GM12878 (cell line): ENCODE data around the gene SLC26A8. TPM values are rescaled to one million over a fixed set of nuclear protein-coding genes. Genes with fewer than 3 reads are reported as not detected.

Experiments
- ATAC-seq: fragments of 200-7000 bp; cut with Tn5 transposase; 3 replicates; pipeline ENCODE4 v1.9.1; 2020; ENCODE audit warnings: mild to moderate bottlenecking, moderate library complexity
- BruUV-seq: library from RNA; stranded (reverse); fragments of 400-500 nt; replicated peaks from 2 replicates; lab custom pipeline; 2021; lab: Mats Ljungman, UMichigan
- CTCF ChIA-PET: fragments of 300-600 bp; sonication (Branson Sonifier 250); formaldehyde crosslinking; extraction: SDS; loops from one replicate; lab custom pipeline; 2021; ENCODE audit warnings: inconsistent platforms; lab: Yijun Ruan, JAX
- POLR2A ChIA-PET: fragments of 350-600 bp; formaldehyde crosslinking; extraction: SDS; loops from one replicate; lab custom pipeline; 2021; ENCODE audit warnings: inconsistent platforms; lab: Charles Lee
- RAD21 ChIA-PET: fragments of 300-600 bp; sonication (Branson Sonifier 250); formaldehyde crosslinking; loops from one replicate; lab custom pipeline; 2023; ENCODE audit warnings: antibody characterized with exemption; ENCODE audit not compliant: unreplicated experiment; lab: Charles Lee
- SMC1A ChIA-PET: fragments of 300-600 bp; sonication (Branson Sonifier 250); formaldehyde crosslinking; loops from one replicate; lab custom pipeline; 2023; ENCODE audit not compliant: unreplicated experiment, uncharacterized antibody; lab: Charles Lee
- DNase-seq: peaks from one replicate; pipeline ENCODE4 v3.0.0-alpha.2; 2011; ENCODE audit warnings: low read depth, low spot score
- FAIRE-seq: peaks from 3 replicates; lab custom pipeline; 2011; peaks lifted over from hg19 to GRCh38; lab: Jason Lieb, UNC
- H2AFZ ChIP-seq: 2 replicates; pipeline ENCODE4 v1.6.0; 2011; ENCODE audit warnings: low read depth, low read length, control low read depth; ENCODE audit not compliant: control insufficient read depth
- H3K27ac ChIP-seq: 2 replicates; pipeline ENCODE4 v1.5.1; 2011; ENCODE audit warnings: control low read depth; ENCODE audit not compliant: control insufficient read depth, insufficient read depth
- H3K27me3 ChIP-seq, 2 experiments: replicated peaks in 1 of 2; 2 replicates each; pipeline versions ENCODE4 v1.6.0 to v1.6.1; 2011; ENCODE audit warnings: low read length in 1 of 2; ENCODE audit not compliant: control insufficient read depth in 2 of 2, insufficient read depth in 2 of 2
- H3K36me3 ChIP-seq, 2 experiments: 2 replicates each; pipeline ENCODE4 v1.5.1; 2011; ENCODE audit warnings: low read length in 1 of 2; ENCODE audit not compliant: control insufficient read depth in 2 of 2, insufficient read depth in 2 of 2
- H3K4me1 ChIP-seq: 2 replicates; pipeline ENCODE4 v1.6.1; 2011; ENCODE audit warnings: mild to moderate bottlenecking, low read length, moderate library complexity, mixed read lengths; ENCODE audit not compliant: control insufficient read depth, insufficient read depth
- H3K4me2 ChIP-seq: 2 replicates; pipeline ENCODE4 v1.6.0; 2011; ENCODE audit warnings: control low read depth; ENCODE audit not compliant: control insufficient read depth, insufficient read depth
- H3K4me3 ChIP-seq: fragments of 200-600 bp; sonication (generic); 2 replicates; pipeline ENCODE4 v1.5.1; 2016
- H3K79me2 ChIP-seq: 2 replicates; pipeline ENCODE4 v1.6.0; 2011; ENCODE audit warnings: low read length; ENCODE audit not compliant: control insufficient read depth, insufficient read depth
- H3K9ac ChIP-seq: 2 replicates; pipeline ENCODE4 v1.8.0; 2011; ENCODE audit warnings: low read length, control low read depth, mixed read lengths; ENCODE audit not compliant: control insufficient read depth, insufficient read depth
- H3K9me3 ChIP-seq: replicated peaks from 3 replicates; pipeline ENCODE4 v1.5.1; 2011; ENCODE audit warnings: mild to moderate bottlenecking, low read length; ENCODE audit not compliant: control insufficient read depth, insufficient read depth
- H4K20me1 ChIP-seq: 2 replicates; pipeline ENCODE4 v1.6.0; 2011; ENCODE audit not compliant: control insufficient read depth, insufficient read depth
- CHD4 ChIP-seq: fragments of 200-600 bp; sonication (generic); IDR thresholded peaks from 2 replicates; pipeline ENCODE4 v1.6.1; 2016; ENCODE audit warnings: mild to moderate bottlenecking
- DPF2 ChIP-seq: fragments of 450-650 bp; IDR thresholded peaks from 2 replicates; pipeline ENCODE4 v1.6.1; 2017; ENCODE audit warnings: mild to moderate bottlenecking
- EGR1 ChIP-seq, 2 experiments: IDR thresholded peaks; 1 replicate in 1 of 2; 2 replicates in 1 of 2; pipeline ENCODE4 v1.6.1; 2011 to 2012; ENCODE audit warnings: low read depth in 2 of 2, low read length in 2 of 2, borderline replicate concordance in 1 of 2, mild to moderate bottlenecking in 1 of 2, moderate library complexity in 1 of 2
- GATAD2B ChIP-seq: fragments of 450-650 bp; conservative IDR thresholded peaks from 2 replicates; pipeline ENCODE4 v1.6.1; 2017; ENCODE audit warnings: low read depth, mild to moderate bottlenecking, moderate library complexity
- POLR2A ChIP-seq: IDR thresholded peaks from 2 replicates; pipeline ENCODE4 v1.6.1; 2011; ENCODE audit warnings: low read depth, mild to moderate bottlenecking, low read length
- RAD21 ChIP-seq: IDR thresholded peaks from 2 replicates; pipeline ENCODE4 v1.6.1; 2011; ENCODE audit warnings: mild to moderate bottlenecking, low read depth, low read length, moderate library complexity; ENCODE audit not compliant: insufficient read depth
- SMC3 ChIP-seq: IDR thresholded peaks from 2 replicates; pipeline ENCODE4 v1.6.1; 2011; ENCODE audit warnings: low read length, improper control_type of control experiment, borderline replicate concordance
- SREBF2 ChIP-seq: IDR thresholded peaks from 2 replicates; pipeline ENCODE4 v1.6.1; 2012; ENCODE audit warnings: mild to moderate bottlenecking, low read length
- TCF12 ChIP-seq: IDR thresholded peaks from 2 replicates; pipeline ENCODE4 v1.6.1; 2011; ENCODE audit warnings: low read depth, mild to moderate bottlenecking, low read length
- YY1 ChIP-seq: IDR thresholded peaks from 2 replicates; pipeline ENCODE4 v1.6.1; 2011; ENCODE audit warnings: low read depth, mild to moderate bottlenecking, low read length
- ZBED1 ChIP-seq: IDR thresholded peaks from 2 replicates; pipeline ENCODE4 v1.6.1; 2016; ENCODE audit warnings: borderline replicate concordance
- ZNF207 ChIP-seq: fragments of 450-650 bp; IDR thresholded peaks from 2 replicates; pipeline ENCODE4 v1.6.1; 2014; ENCODE audit warnings: antibody characterized with exemption, mild to moderate bottlenecking, borderline replicate concordance
- ZNF622 ChIP-seq: fragments of 450-650 bp; IDR thresholded peaks from 2 replicates; pipeline ENCODE4 v1.6.1; 2017; ENCODE audit warnings: mild to moderate bottlenecking, inconsistent platforms
- WGBS: methylation state at CpG from one replicate; pipeline ENCODE4 v1.1.6; 2016; ENCODE audit warnings: low lambda C conversion rate; ENCODE audit not compliant: insufficient replicate concordance, insufficient coverage; ENCODE audit errors: missing lambda C conversion rate; 5-methylcytosine and 5-hydroxymethylcytosine counted together
- in situ Hi-C: fragments of 300-500 bp; cut with MboI; formaldehyde crosslinking; loops from 9 replicates; pipeline ENCODE4 v1.14.3; 2018; ENCODE audit warnings: mixed read lengths
- intact Hi-C: fragments of 100-400 bp; cut with micrococcal nuclease; formaldehyde crosslinking; loops from one replicate; pipeline ENCODE4 v1.14.2; 2022; ENCODE audit not compliant: unreplicated experiment
- polyA plus RNA-seq, 11 experiments: library from polyadenylated mRNA; depleted of rRNA in 4 of 11; unstranded in 6 of 11; stranded (reverse) in 5 of 11; fragments of >200 nt; fragmentation: Nextera tagmentation in 4 of 11; fragmentation: Illumina TruSeq in 1 of 11; extraction: Ambion mirVana in 4 of 11; extraction: Trizol in 1 of 11; gene quantifications; 1 replicate in 1 of 11; 2 replicates in 10 of 11; pipeline versions ENCODE4 v1.2.1 to v1.2.3, GENCODE V29; 2011 to 2016; ENCODE audit warnings: inconsistent platforms in 2 of 11, missing spikeins in 2 of 11, low read depth in 1 of 11
- total RNA-seq, 4 experiments: library from RNA; depleted of rRNA in 3 of 4; stranded (reverse); fragments of >200 nt in 3 of 4; fragmentation: Illumina TruSeq in 1 of 4; extraction: Trizol in 1 of 4; gene quantifications; 2 replicates each; pipeline versions ENCODE4 v1.2.1 to v1.2.3, GENCODE V29; 2013 to 2021

The SLC26A8 gene
- total and polyA plus RNA-seq, 10 of the 15 experiments (the other 5 are each of a cell fraction or from before 2014, with no cell fraction given): 0.09 to 0.95 (median 0.27) TPM; not detected in 2

GRCh38 chr6:36073587-36073986, 49.1 kb upstream of the SLC26A8 start:
- Histone ChIP-seq H3K4me2 (no peak overlapping the region), H2AFZ (no peak overlapping the region), H3K9me3 (no peaks in the 10 kb centered on the region), H3K9ac (no peak overlapping the region), H3K4me1 (no peaks in the 10 kb centered on the region), H4K20me1 (no peaks in the 10 kb centered on the region), H3K79me2 (peaks cover 5% of the 10 kb centered on the region), H3K27me3 (no peaks in the 10 kb centered on the region), H3K36me3 (peaks cover 0 to 9% of the 10 kb centered on the region in 2 experiments; a peak in 2 of 4 replicates), H3K27ac (no peak overlapping the region), H3K4me3 (no peak overlapping the region)
- intact Hi-C loops (no loop called here), in situ Hi-C loops (no loop called here)
- no peak for TF ChIP-seq SREBF2
- no peak for TF ChIP-seq SMC3
- TF ChIP-seq DPF2: no peak
- no peak for TF ChIP-seq ZNF207
- no peak for TF ChIP-seq ZNF622
- no peak for TF ChIP-seq GATAD2B
- TF ChIP-seq CHD4: no peak
- no TSS peak for BruUV-seq
- SMC1A ChIA-PET: interaction anchor here (0.7 to 1.8 kb wide), 7 partner anchors 21 to 45 kb away, joined by 3 to 4 read pairs (median 3); no protein-coding TSS in a partner anchor
- RAD21 ChIA-PET: interaction anchor here (1.7 kb wide), 1 partner anchor 46 kb away, joined by 5 read pairs; the partner anchor contains the start of gene MAPK14
- no peak for DNase-seq
- ATAC-seq: no peak
- CTCF ChIA-PET: interaction anchor here (0.8 to 3.1 kb wide), 7 partner anchors 12 to 49 kb away, joined by 3 to 24 read pairs (median 4); partner anchors contain the start of gene MAPK14
- POLR2A ChIA-PET: interaction anchor here (1.0 to 1.6 kb wide), 3 partner anchors 13 to 40 kb away, joined by 4 read pairs; no protein-coding TSS in a partner anchor
- no peak for FAIRE-seq

- no peak overlapping the region for H3K4me3 ChIP-seq
- no peak overlapping the region for H3K27ac ChIP-seq
- TF ChIP-seq YY1: no peak
- TF ChIP-seq POLR2A: no peak
- no peak for TF ChIP-seq EGR1 (IDR thresholded peaks at IDR 0.05; ENCODE audit: borderline replicate concordance in 1 of 2, low read depth in 2 of 2, low read length in 2 of 2)
- TF ChIP-seq TCF12: no peak
- TF ChIP-seq RAD21: no peak
- TF ChIP-seq ZBED1: no peak
- TF ChIP-seq, all 136 proteins: peak for 0
- Histone ChIP-seq H3K9me3 (no peaks in the 10 kb centered on the region), H2AFZ (no peak overlapping the region), H4K20me1 (no peaks in the 10 kb centered on the region), H3K79me2 (peaks cover 5% of the 10 kb centered on the region), H3K27me3 (no peaks in the 10 kb centered on the region), H3K4me2 (no peak overlapping the region), H3K36me3 (peaks cover 0 to 2% of the 10 kb centered on the region in 2 experiments; a peak in 2 of 4 replicates), H3K4me1 (no peaks in the 10 kb centered on the region), H3K9ac (no peak overlapping the region)
- 100% methylated on average over 4 of the region's 4 CpGs for WGBS
- no TSS peak for BruUV-seq
- ATAC-seq: no peak
- POLR2A ChIA-PET: interaction anchor here (1.4 kb wide), 1 partner anchor 14 kb away, joined by 4 read pairs; no protein-coding TSS in a partner anchor
- no peak for DNase-seq
- SMC1A ChIA-PET: interaction anchor here (1.8 kb wide), 1 partner anchor 35 kb away, joined by 4 read pairs; no protein-coding TSS in a partner anchor
- RAD21 ChIA-PET: no interaction called here
- FAIRE-seq: no peak
- in situ Hi-C loops (no loop called here), intact Hi-C loops (no loop called here)
- CTCF ChIA-PET: interaction anchor here (1.0 to 3.1 kb wide), 3 partner anchors 21 to 46 kb away, joined by 3 to 24 read pairs (median 8); no protein-coding TSS in a partner anchor
These were observed 48.2 kb upstream of the SLC26A8 start for GRCh38 chr6:36072681-36073080.
